ENCODE measurements around the gene CHST3.
"Not testable (repeated sequence)": the region's sequence is repeated elsewhere in the genome, so short reads cannot be mapped to it uniquely, and the experiment has no call there.

CHST3 gene

DNA sequence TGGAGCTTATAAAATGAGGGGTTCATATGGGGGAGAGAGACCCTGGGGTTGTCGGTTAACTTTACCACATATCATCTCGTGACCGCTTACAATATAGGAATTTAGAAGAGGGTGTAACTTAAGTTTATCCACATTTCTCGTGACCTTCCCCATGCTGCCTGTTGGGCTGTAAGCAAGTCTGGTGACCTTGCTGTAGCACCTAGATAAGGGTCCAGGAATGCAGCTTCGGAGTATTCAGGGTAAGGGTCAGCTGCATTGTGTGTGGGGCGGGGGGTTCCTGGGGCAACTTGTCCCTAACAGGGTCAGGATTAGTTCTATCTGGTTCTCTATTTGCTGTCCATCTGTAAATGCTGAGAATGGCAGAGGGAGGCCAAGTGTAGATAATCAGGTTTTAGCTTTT is 1.3 kb upstream of the CHST3 start:
- Histone ChIP-seq H2AFZ (ENCODE audit: low read depth, low read length) (no peak overlapping the region), H3K9me3 (ENCODE audit: low read length) (peaks cover 5% of the 10 kb centered on the region), H3K27me3 (ENCODE audit: insufficient read depth, low read length) (peaks cover 5% of the 10 kb centered on the region), H3K4me1 (ENCODE audit: insufficient read depth, low read length) (peaks cover 12% of the 10 kb centered on the region), H3K36me3 (ENCODE audit: insufficient read depth, low read length) (no peaks in the 10 kb centered on the region), H3K4me3 (ENCODE audit: low read length) (no peak overlapping the region)

DNA sequence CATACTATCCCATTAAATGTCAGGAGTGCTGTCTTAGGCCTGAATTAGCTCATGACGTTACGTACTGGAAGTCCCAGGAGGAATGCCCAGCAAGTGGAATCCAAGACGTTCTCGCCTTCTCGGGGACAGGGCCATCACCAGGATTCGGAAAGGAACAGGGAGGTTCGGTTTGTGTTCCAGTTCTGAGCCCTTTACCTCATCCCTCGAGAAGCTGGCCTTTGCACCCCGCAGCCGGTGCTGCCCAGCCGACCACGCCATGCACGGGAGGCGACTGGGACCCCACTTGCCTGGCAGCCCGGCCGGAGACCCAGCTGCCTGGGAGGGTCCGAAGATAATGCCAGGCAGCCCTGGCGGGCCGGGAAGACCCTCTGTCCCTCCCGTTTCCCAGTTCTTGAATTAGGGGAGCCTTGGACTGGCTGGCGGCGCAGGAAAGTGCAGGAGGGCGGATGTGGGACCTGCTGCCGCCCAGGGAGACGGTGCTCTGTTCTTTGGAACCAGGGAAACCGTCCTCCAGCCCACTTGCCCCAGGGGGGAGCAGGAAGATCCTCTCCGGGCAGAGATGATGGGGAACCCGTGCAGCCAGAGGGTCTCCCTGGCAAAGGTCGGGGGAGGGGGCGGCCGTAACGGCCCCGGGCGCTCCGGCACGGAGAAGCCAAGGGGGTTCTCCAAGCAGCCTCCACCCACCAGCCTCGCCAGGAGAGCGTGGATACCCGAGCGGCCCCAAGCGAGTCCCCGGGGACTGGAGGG is 671 bp upstream of the CHST3 start:
- peaks cover 18% of the 10 kb centered on the region for H3K4me1 ChIP-seq (ENCODE audit: insufficient read depth, low read length)

DNA sequence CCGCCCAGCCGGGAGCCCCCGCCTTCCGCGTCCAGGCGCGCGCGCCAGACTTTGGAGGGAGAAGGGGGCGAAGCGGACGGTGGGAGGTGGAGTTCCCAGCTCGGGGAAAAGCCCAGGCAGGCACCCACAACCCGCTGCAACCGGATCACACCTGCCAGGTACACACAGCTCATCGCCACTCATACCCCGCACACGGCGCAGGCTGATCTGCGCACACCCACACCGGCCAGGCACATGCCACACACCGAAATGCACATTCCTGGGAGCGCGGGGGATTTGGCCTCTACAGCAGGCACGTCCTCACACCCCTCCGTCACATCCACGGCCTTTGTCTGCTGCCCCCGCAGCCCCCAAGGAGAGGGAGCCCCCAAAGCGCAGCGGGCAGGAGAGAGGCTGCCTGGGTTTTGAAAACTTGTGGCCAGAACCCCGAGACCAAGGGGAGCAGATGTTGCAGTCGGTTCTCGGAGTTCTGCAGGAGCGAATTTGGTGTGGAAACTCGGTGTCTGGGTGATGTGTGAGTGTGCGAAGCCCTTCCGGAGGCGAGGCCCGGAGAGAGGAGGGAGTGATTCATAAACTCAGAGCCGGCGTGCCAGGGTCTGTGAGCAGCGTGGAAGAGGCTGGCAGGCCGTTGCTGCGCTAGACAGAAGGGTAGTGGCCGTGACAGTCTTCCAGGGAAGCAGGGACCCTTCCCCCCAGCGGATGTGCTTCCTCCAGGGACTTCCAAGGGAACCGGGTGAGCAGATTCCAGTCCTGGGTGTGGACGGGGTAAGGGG is 734 bp downstream of the CHST3 start:
- Histone ChIP-seq H3K36me3 (ENCODE audit: insufficient read depth, low read length) (no peaks in the 10 kb centered on the region), H3K4me1 (ENCODE audit: insufficient read depth, low read length) (peaks cover 23% of the 10 kb centered on the region), H2AFZ (ENCODE audit: low read depth, low read length) (peak overlapping the region; percentile 70), H3K9me3 (ENCODE audit: low read length) (peaks cover 5% of the 10 kb centered on the region), H3K27me3 (ENCODE audit: insufficient read depth, low read length) (no peaks in the 10 kb centered on the region), H3K4me3 (ENCODE audit: low read length) (peak overlapping the region; percentile 73)

More for the DNA sequence above, 671 bp upstream of the CHST3 start:
- peaks cover 5% of the 10 kb centered on the region for H3K9me3 ChIP-seq (ENCODE audit: low read length)
- no peaks in the 10 kb centered on the region for H3K36me3 ChIP-seq (ENCODE audit: insufficient read depth, low read length)
- H2AFZ ChIP-seq (ENCODE audit: low read depth, low read length) = peak overlapping the region; percentile 70
- H3K27me3 ChIP-seq (ENCODE audit: insufficient read depth, low read length) = peaks cover 5% of the 10 kb centered on the region
- peak overlapping the region; percentile 73 for H3K4me3 ChIP-seq (ENCODE audit: low read length)

DNA sequence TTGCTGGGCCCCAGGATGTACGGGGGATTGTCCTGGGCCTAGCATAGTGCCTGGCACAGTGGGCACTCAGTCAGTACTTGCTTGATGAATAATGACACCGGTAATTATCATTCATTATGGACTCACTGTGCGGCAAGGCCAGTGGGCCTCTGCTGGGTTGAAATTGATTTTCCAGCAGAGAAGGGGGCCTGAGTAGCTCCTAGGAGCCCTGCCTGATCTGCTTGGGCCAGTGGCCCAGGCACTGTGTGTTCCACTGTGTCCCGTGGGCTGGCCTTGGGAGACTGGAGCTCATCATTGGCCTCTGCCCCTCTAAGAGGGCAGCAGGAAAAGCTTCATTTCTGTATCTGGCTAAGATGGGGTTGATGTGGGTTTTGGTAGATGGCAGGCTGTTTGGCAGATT is 1.4 kb downstream of the CHST3 start:
- Histone ChIP-seq H3K36me3 (ENCODE audit: insufficient read depth, low read length) (no peaks in the 10 kb centered on the region), H2AFZ (ENCODE audit: low read depth, low read length) (peak overlapping the region; percentile 70), H3K4me3 (ENCODE audit: low read length) (peak overlapping the region; percentile 73), H3K27me3 (ENCODE audit: insufficient read depth, low read length) (no peaks in the 10 kb centered on the region), H3K9me3 (ENCODE audit: low read length) (peaks cover 5% of the 10 kb centered on the region), H3K4me1 (ENCODE audit: insufficient read depth, low read length) (peaks cover 28% of the 10 kb centered on the region)

DNA sequence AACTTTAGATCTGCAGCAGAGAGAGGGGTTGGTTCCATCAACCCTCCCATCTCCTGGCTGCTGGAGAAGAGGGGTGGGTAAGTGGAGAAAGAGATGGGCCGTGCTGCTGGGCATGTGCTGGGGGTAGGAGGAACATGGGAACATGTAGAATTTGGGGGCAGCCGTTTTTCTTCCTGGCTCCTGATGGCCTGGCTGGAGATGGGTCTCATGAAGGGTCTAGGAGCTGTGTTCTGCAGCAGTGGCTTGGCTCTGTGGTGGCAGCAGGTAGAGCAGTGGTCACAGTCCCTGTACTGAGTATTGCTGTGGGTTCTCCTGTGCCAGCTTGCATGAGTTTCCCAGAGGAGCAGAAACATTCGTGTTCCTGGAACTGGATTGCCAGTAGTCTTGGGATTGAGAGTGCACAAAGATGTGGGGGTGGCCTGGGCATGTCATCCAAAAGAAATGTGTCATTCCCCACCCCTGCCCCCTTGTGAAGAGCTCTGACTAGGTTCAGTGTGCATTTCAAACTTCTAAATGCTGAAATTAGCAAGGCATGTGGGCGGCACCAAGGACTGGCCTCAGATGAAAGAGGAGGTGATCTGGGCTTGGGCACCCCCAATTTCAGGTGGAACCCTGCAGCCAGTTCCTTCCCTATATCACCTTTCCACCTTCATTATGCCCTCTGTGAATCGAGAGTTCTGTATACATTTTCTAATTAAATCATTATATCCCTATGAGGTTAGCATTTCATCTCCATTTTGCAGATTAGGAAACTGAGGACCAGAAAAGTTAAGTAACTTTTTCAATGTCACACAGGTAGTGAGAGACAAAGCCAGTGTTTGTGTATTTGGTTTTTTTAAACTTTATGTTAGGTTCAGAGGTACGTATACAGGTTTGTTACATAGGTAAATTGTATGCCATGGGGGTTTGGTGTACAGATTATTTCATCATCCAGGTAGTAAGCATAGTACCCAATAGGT is 2.1 kb downstream of the CHST3 start:
- peak overlapping the region; percentile 73 for H3K4me3 ChIP-seq (ENCODE audit: low read length)

DNA sequence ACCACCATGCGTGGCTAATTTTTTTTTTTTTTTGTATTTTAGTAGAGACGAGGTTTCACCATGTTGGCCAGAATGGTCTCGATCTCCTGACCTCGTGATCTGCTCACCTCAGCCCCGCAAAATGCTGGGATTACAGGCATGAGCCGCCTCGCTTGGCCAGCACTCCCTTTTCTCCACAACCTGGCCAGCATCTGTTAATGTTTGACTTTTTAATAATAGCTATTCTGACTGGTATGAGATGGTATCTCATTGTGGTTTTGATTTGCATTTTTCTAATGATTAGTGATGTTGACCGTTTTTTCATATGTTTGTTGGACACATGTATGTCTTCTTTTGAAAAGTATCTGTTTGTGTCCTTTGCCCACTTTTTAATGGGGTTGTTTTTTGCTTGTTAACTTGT is 3.8 kb downstream of the CHST3 start:
- H3K4me1 ChIP-seq (ENCODE audit: insufficient read depth, low read length) = peaks cover 28% of the 10 kb centered on the region
- H2AFZ ChIP-seq (ENCODE audit: low read depth, low read length); H3K36me3 ChIP-seq (ENCODE audit: insufficient read depth, low read length); H3K9me3 ChIP-seq (ENCODE audit: low read length); H3K27me3 ChIP-seq (ENCODE audit: insufficient read depth, low read length); H3K4me3 ChIP-seq (ENCODE audit: low read length): not testable (repeated sequence)

More for the DNA sequence above, 2.1 kb downstream of the CHST3 start:
- Histone ChIP-seq H2AFZ (ENCODE audit: low read depth, low read length) (no peak overlapping the region), H3K27me3 (ENCODE audit: insufficient read depth, low read length) (no peaks in the 10 kb centered on the region), H3K36me3 (ENCODE audit: insufficient read depth, low read length) (no peaks in the 10 kb centered on the region), H3K9me3 (ENCODE audit: low read length) (peaks cover 5% of the 10 kb centered on the region), H3K4me1 (ENCODE audit: insufficient read depth, low read length) (peaks cover 28% of the 10 kb centered on the region)

DNA sequence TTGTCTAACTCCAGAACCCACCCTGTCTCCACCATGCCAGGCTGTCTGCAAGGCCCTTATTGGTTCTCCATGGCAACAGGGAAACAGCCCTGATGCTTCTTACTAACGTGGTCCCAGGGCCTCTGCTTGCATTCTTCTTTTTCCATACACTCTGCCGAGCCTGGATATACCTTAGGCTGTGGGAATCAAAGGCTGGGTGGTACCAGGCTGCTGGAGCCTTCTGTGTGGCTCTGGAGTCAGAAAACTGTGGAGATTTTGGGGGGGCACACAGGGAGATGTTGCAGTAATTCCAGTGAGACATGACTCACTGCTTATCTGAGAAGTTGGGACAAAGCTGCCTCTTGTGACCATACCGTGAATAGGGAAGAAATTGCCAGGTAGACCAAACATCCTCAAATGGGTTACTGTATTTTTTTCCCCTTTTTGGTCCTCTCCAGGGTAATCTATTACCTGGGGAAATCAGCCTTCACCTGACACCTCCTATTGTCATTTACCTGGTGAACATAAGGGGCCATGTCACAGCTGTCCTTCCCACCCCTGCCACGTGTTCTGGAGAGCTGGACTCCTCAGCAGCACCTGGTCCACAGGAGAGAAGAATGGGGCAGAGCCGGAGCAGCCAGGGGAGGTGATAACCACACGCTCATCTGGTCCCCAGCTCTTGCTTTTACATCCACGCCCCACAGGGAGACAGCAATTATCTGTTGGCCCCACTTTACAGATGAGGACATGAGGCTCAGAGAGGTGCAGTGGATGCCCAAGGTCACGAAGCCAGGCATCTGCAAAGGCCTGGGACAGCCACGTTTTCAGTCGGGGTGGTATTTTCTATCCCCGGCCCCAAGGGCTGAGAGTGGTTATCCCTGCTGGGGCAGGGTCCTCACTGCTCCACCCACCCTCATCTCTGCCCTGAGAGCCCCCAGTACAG is 4.6 kb downstream of the CHST3 start:
- Histone ChIP-seq H3K27me3 (ENCODE audit: insufficient read depth, low read length) (no peaks in the 10 kb centered on the region), H3K9me3 (ENCODE audit: low read length) (no peaks in the 10 kb centered on the region), H2AFZ (ENCODE audit: low read depth, low read length) (no peak overlapping the region), H3K4me1 (ENCODE audit: insufficient read depth, low read length) (peaks cover 28% of the 10 kb centered on the region), H3K4me3 (ENCODE audit: low read length) (no peak overlapping the region), H3K36me3 (ENCODE audit: insufficient read depth, low read length) (no peaks in the 10 kb centered on the region)

DNA sequence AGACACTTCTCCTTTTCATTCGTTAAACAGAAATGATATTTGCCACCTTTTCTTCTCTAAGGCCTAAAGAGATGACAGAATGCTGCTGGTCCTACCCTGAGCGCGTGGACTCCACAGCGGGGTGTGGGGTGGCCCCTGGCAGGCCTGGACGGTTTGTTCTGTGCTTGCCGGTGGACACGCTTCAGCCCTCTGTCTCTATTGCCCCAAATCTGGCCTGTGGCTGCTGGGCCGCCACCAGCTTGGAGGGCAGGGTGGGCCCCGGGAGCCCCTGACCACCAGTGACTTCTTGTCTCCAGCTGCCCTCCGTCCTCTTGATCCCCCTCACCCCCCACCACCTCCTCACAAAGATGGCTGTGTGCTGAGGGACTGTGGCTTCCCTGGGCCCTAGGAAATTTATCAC is 5.7 kb downstream of the CHST3 start:
- Histone ChIP-seq H3K36me3 (ENCODE audit: insufficient read depth, low read length) (no peaks in the 10 kb centered on the region), H3K4me3 (ENCODE audit: low read length) (no peak overlapping the region), H3K4me1 (ENCODE audit: insufficient read depth, low read length) (peaks cover 28% of the 10 kb centered on the region), H2AFZ (ENCODE audit: low read depth, low read length) (no peak overlapping the region), H3K9me3 (ENCODE audit: low read length) (no peaks in the 10 kb centered on the region), H3K27me3 (ENCODE audit: insufficient read depth, low read length) (no peaks in the 10 kb centered on the region)

DNA sequence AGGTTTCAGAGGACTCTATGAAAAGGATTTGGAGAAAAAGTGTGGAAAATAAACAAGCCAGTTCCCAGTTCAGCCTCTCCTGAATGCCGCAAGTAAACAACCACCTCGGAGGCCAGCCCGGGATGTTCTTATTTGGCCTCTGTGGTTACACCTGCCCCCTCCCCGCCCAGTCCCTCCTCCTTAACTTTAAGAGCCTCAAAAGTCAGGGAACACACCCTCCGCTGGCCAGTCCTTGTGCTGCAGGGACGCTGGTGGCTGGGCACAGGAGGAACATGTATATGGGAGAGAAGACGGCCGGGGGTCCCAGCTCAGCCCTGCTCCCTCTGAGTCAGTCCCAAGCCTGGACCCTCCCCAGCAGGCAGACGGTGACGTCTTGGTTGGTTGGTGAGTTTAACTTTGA is 6.1 kb downstream of the CHST3 start:
- H3K36me3 ChIP-seq (ENCODE audit: insufficient read depth, low read length) = no peaks in the 10 kb centered on the region
- H3K27me3 ChIP-seq (ENCODE audit: insufficient read depth, low read length) = no peaks in the 10 kb centered on the region
- no peak overlapping the region for H3K4me3 ChIP-seq (ENCODE audit: low read length)
- H3K4me1 ChIP-seq (ENCODE audit: insufficient read depth, low read length) = peaks cover 31% of the 10 kb centered on the region
- H2AFZ ChIP-seq (ENCODE audit: low read depth, low read length) = no peak overlapping the region
- H3K9me3 ChIP-seq (ENCODE audit: low read length) = no peaks in the 10 kb centered on the region

DNA sequence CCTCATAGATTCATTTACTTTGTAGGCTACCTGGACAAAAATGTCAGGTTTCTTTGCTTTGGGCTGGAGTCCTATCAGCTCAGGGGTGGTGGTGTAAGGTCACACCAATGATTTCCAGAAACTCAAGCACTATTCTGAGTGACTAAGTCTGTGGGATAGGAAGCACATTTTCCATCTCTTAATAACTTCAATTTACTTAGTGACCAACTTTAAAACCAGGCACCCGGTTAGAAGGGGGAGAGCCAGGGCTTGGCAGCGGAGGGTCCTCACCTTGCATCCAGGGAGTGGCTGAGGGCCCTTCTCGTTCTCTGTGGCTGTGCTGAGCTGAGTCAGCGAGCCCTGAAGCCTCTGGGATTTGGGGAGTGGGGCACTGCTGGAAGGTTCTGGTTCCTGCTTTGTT is 6.7 kb downstream of the CHST3 start:
- H3K36me3 ChIP-seq (ENCODE audit: insufficient read depth, low read length) = no peaks in the 10 kb centered on the region
- H3K9me3 ChIP-seq (ENCODE audit: low read length) = no peaks in the 10 kb centered on the region
- no peak overlapping the region for H2AFZ ChIP-seq (ENCODE audit: low read depth, low read length)
- H3K4me3 ChIP-seq (ENCODE audit: low read length) = no peak overlapping the region
- H3K27me3 ChIP-seq (ENCODE audit: insufficient read depth, low read length) = no peaks in the 10 kb centered on the region
- H3K4me1 ChIP-seq (ENCODE audit: insufficient read depth, low read length) = peaks cover 31% of the 10 kb centered on the region

DNA sequence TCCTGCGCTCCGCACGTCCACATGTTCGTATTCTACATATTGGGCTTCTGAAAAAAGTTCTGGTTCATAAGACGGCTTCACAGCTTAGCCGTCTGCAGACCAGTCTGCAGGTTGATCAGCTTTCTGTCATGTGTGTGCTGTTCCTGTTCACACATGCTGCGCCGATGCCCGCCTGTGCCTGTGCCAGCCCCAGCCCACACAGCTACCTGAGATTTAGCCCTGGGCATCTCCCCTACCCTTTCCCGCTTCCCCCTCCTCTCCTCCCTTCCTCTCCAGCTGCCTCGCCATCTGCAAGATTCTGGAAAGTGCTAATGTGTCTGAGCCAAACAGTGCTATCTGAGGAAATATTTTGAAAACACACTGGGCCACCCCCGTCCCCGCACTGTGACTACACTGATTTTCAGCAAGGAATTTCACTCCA is 7.1 kb downstream of the CHST3 start:
- Histone ChIP-seq H3K9me3 (ENCODE audit: low read length) (no peaks in the 10 kb centered on the region), H3K36me3 (ENCODE audit: insufficient read depth, low read length) (no peaks in the 10 kb centered on the region), H3K4me3 (ENCODE audit: low read length) (no peak overlapping the region), H3K4me1 (ENCODE audit: insufficient read depth, low read length) (peaks cover 32% of the 10 kb centered on the region), H3K27me3 (ENCODE audit: insufficient read depth, low read length) (no peaks in the 10 kb centered on the region), H2AFZ (ENCODE audit: low read depth, low read length) (no peak overlapping the region)

All from neuron (in vitro differentiated cells).